A673 (cell line): Measurements from ENCODE around the gene ITGAV.

Source experiments
- EZH2 ChIP-seq: fragments of 200-600 bp; sonication (generic); IDR thresholded peaks from 2 replicates; pipeline ENCODE4 v1.6.1; 2017; ENCODE audit warnings: borderline replicate concordance, low read depth, mild to moderate bottlenecking, mixed read lengths, antibody characterized with exemption, low read length; ENCODE audit not compliant: poor library complexity, severe bottlenecking
- TF ChIP-seq, protein P1 (sequence below): fragments of 300-800, 200-600 bp; sonication (generic); conservative IDR thresholded peaks from 2 replicates; pipeline ENCODE4 v1.5.1; 2017; ENCODE audit warnings: low read depth, mild to moderate bottlenecking, antibody characterized with exemption, low read length, moderate library complexity, mixed read lengths

DNA sequence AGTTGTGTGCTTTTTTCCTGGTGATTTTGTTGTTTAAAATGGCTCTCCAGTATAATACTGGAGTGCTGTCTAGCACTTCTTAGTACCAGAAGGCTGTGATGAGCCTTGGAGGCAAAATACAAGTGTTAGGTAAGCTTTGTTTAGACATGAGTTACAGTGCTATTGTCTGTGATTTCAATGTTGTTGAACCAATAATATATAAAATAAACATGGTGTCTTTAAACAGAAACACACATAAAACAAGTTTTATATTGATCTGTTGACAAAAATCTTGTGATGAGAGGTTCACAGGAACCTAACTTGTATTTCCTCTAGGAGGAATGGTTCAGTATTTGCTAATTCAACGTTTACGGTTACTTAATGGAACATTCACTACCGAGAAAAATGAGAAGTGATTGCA is 99.0 kb downstream of the ITGAV start:
- TF ChIP-seq, protein P1, sequence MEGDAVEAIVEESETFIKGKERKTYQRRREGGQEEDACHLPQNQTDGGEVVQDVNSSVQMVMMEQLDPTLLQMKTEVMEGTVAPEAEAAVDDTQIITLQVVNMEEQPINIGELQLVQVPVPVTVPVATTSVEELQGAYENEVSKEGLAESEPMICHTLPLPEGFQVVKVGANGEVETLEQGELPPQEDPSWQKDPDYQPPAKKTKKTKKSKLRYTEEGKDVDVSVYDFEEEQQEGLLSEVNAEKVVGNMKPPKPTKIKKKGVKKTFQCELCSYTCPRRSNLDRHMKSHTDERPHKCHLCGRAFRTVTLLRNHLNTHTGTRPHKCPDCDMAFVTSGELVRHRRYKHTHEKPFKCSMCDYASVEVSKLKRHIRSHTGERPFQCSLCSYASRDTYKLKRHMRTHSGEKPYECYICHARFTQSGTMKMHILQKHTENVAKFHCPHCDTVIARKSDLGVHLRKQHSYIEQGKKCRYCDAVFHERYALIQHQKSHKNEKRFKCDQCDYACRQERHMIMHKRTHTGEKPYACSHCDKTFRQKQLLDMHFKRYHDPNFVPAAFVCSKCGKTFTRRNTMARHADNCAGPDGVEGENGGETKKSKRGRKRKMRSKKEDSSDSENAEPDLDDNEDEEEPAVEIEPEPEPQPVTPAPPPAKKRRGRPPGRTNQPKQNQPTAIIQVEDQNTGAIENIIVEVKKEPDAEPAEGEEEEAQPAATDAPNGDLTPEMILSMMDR: no peak
- no peak for TF ChIP-seq EZH2
